Measurements from ENCODE around the gene SLC2A13.

SLC2A13 gene

DNA sequence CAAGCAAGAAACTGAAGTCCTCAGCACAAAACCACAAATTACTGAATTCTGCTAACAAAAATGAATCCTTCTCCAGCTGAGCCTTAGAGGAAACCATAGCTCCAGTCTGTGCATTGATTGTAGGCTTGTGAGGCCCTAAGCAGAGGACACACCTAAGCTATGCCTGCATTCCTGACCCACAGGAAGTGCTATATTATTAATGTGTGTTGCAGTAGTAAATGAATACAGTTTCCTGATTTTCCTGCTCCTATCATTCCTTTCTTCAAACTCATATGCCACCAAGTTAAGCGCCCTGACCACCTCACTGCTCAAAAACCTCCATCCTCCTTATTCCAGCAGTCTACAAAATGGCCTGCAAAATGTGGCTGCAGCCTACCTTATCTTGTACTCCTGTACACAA is 334.4 kb downstream of the SLC2A13 start:
- WGBS (ENCODE audit: extremely low coverage, insufficient coverage, insufficient read length) = no CpG with 5 or more reads among the region's 1 CpG
- no peak overlapping the region for H3K27ac ChIP-seq (ENCODE audit: low read depth, low read length)
- no peaks in the 10 kb centered on the region for H3K27me3 ChIP-seq (ENCODE audit: insufficient read depth, low read length)
- no peak overlapping the region for H4K91ac ChIP-seq (ENCODE audit: low read depth, low read length)
- no peak overlapping the region for H2AFZ ChIP-seq (ENCODE audit: insufficient read depth, low read length, poor library complexity)
- H3K23ac ChIP-seq (ENCODE audit: low read length) = no peak overlapping the region
- no peak overlapping the region for H4K12ac ChIP-seq (ENCODE audit: low read depth, low read length)
- H3K14ac ChIP-seq (ENCODE audit: low read length) = no peak overlapping the region
- no peak overlapping the region for H3K9ac ChIP-seq (ENCODE audit: low read length)
- no peak overlapping the region for H2AK5ac ChIP-seq (ENCODE audit: low read length)
- peak in 1 of 2 donors; percentile 27 for DNase-seq
- no peak overlapping the region for H2BK5ac ChIP-seq (ENCODE audit: low read depth, low read length, poor library complexity)
- no peak overlapping the region for H4K8ac ChIP-seq (ENCODE audit: low read depth, low read length)
- no peaks in the 10 kb centered on the region for H3K4me1 ChIP-seq (ENCODE audit: control insufficient read depth in 1 of 2, insufficient read depth in 2 of 2, low read length in 2 of 2)
- no peak overlapping the region for H3K18ac ChIP-seq (ENCODE audit: low read length)
- no peak overlapping the region for H3K4me3 ChIP-seq (ENCODE audit: low read depth, low read length)
- no peaks in the 10 kb centered on the region for H3K79me1 ChIP-seq (ENCODE audit: low read length)
- H3K4me2 ChIP-seq (ENCODE audit: low read length) = no peak overlapping the region
- no peaks in the 10 kb centered on the region for H3K36me3 ChIP-seq (ENCODE audit: control insufficient read depth in 1 of 2, insufficient read depth in 2 of 2, low read length in 2 of 2)
- no peaks in the 10 kb centered on the region for H3K79me2 ChIP-seq (ENCODE audit: control insufficient read depth, insufficient read depth, low read length, poor library complexity)
- H3K4ac ChIP-seq (ENCODE audit: low read depth, low read length) = no peak overlapping the region
- H2BK12ac ChIP-seq (ENCODE audit: low read length) = no peak overlapping the region
- no peak overlapping the region for H2BK120ac ChIP-seq (ENCODE audit: insufficient read depth, low read length, poor library complexity)
- H3K9me3 ChIP-seq (ENCODE audit: insufficient read depth, low read depth, low read length) = no peaks in the 10 kb centered on the region

DNA sequence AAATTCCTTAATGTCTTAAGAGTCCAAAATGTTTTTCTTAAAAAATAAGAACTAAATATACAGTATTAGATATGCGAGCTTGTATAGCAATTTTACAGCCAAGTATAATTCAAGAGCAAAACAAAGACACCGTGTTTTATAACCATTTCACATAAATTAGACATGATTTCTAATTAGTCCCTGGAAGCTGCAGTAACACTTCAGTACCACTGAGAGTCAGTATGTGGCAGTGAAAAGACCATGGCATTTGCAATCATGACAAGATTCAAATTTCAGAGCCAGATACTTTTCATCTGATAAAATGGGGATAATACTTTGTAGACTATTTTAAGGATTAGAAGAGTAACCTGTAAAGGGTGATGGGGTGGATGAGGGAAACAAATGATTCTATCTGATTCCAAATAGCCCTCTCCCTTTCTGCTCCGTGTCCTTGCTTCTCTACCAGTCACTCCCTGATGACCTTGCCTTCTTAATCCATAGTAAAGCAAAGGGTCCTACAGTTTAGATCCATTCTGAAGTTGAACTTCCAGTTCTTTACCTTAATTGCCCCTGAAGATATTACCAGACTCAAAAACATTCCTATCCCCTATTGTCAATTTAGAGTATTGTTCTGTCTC is 340.8 kb downstream of the SLC2A13 start:
- H2BK12ac ChIP-seq (ENCODE audit: low read length) = no peak overlapping the region
- H3K18ac ChIP-seq (ENCODE audit: low read length) = no peak overlapping the region
- H3K9ac ChIP-seq (ENCODE audit: low read length) = no peak overlapping the region
- no peak overlapping the region for H3K14ac ChIP-seq (ENCODE audit: low read length)
- H3K4me2 ChIP-seq (ENCODE audit: low read length) = no peak overlapping the region
- H2AK5ac ChIP-seq (ENCODE audit: low read length) = no peak overlapping the region
- H2AFZ ChIP-seq (ENCODE audit: insufficient read depth, low read length, poor library complexity) = no peak overlapping the region
- peak in 1 of 2 donors; percentile 57 for DNase-seq
- no peaks in the 10 kb centered on the region for H3K27me3 ChIP-seq (ENCODE audit: insufficient read depth, low read length)
- peaks cover 2 to 4% of the 10 kb centered on the region in 2 experiments for H3K4me1 ChIP-seq (ENCODE audit: control insufficient read depth in 1 of 2, insufficient read depth in 2 of 2, low read length in 2 of 2)
- H3K36me3 ChIP-seq (ENCODE audit: control insufficient read depth in 1 of 2, insufficient read depth in 2 of 2, low read length in 2 of 2) = no peaks in the 10 kb centered on the region
- no peak overlapping the region for H3K4ac ChIP-seq (ENCODE audit: low read depth, low read length)
- no peak overlapping the region for H3K4me3 ChIP-seq (ENCODE audit: low read depth, low read length)
- no peaks in the 10 kb centered on the region for H3K79me2 ChIP-seq (ENCODE audit: control insufficient read depth, insufficient read depth, low read length, poor library complexity)
- WGBS (ENCODE audit: extremely low coverage, insufficient coverage, insufficient read length) = no CpG with 5 or more reads among the region's 3 CpGs
- peaks cover 2% of the 10 kb centered on the region for H3K79me1 ChIP-seq (ENCODE audit: low read length)
- no peak overlapping the region for H4K8ac ChIP-seq (ENCODE audit: low read depth, low read length)
- no peak overlapping the region for H4K12ac ChIP-seq (ENCODE audit: low read depth, low read length)
- no peak overlapping the region for H2BK120ac ChIP-seq (ENCODE audit: insufficient read depth, low read length, poor library complexity)
- no peak overlapping the region for H3K23ac ChIP-seq (ENCODE audit: low read length)
- no peaks in the 10 kb centered on the region for H3K9me3 ChIP-seq (ENCODE audit: insufficient read depth, low read depth, low read length)
- no peak overlapping the region for H4K91ac ChIP-seq (ENCODE audit: low read depth, low read length)
- H2BK5ac ChIP-seq (ENCODE audit: low read depth, low read length, poor library complexity) = no peak overlapping the region
- no peak overlapping the region for H3K27ac ChIP-seq (ENCODE audit: low read depth, low read length)

DNA sequence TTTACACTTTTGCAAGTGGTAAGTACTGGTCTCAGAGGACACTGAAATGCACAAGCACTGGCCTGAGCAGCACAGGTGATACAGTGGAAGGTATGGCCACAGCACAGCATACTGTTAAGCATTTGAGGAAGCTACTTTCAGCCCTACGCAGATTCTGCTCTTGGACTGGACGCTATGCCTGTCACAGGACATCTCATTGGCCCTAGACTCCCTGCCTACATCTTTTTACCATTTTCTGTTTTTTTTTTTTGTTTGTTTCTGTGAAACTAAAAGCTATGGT is 342.1 kb downstream of the SLC2A13 start:
- Histone ChIP-seq H3K27me3 (ENCODE audit: insufficient read depth, low read length) (no peaks in the 10 kb centered on the region), H2AFZ (ENCODE audit: insufficient read depth, low read length, poor library complexity) (no peak overlapping the region), H3K36me3 (ENCODE audit: control insufficient read depth in 1 of 2, insufficient read depth in 2 of 2, low read length in 2 of 2) (no peaks in the 10 kb centered on the region), H3K4me3 (ENCODE audit: low read depth, low read length) (no peak overlapping the region), H3K4me2 (ENCODE audit: low read length) (no peak overlapping the region), H3K23ac (ENCODE audit: low read length) (peak overlapping the region; percentile 60), H3K18ac (ENCODE audit: low read length) (no peak overlapping the region), H3K4me1 (ENCODE audit: control insufficient read depth in 1 of 2, insufficient read depth in 2 of 2, low read length in 2 of 2) (peaks cover 2 to 4% of the 10 kb centered on the region in 2 experiments), H2AK5ac (ENCODE audit: low read length) (no peak overlapping the region), H3K4ac (ENCODE audit: low read depth, low read length) (no peak overlapping the region), H3K9me3 (ENCODE audit: insufficient read depth, low read depth, low read length) (no peaks in the 10 kb centered on the region), H4K91ac (ENCODE audit: low read depth, low read length) (no peak overlapping the region), H4K12ac (ENCODE audit: low read depth, low read length) (no peak overlapping the region), H3K14ac (ENCODE audit: low read length) (no peak overlapping the region), H4K8ac (ENCODE audit: low read depth, low read length) (no peak overlapping the region), H2BK120ac (ENCODE audit: insufficient read depth, low read length, poor library complexity) (no peak overlapping the region), H3K79me1 (ENCODE audit: low read length) (peaks cover 2% of the 10 kb centered on the region), H3K27ac (ENCODE audit: low read depth, low read length) (no peak overlapping the region), H2BK5ac (ENCODE audit: low read depth, low read length, poor library complexity) (no peak overlapping the region), H3K79me2 (ENCODE audit: control insufficient read depth, insufficient read depth, low read length, poor library complexity) (no peaks in the 10 kb centered on the region), H2BK12ac (ENCODE audit: low read length) (peak overlapping the region; percentile 50), H3K9ac (ENCODE audit: low read length) (no peak overlapping the region)
- DNase-seq = no peak
- WGBS (ENCODE audit: extremely low coverage, insufficient coverage, insufficient read length) = no CpG with 5 or more reads among the region's 2 CpGs

DNA sequence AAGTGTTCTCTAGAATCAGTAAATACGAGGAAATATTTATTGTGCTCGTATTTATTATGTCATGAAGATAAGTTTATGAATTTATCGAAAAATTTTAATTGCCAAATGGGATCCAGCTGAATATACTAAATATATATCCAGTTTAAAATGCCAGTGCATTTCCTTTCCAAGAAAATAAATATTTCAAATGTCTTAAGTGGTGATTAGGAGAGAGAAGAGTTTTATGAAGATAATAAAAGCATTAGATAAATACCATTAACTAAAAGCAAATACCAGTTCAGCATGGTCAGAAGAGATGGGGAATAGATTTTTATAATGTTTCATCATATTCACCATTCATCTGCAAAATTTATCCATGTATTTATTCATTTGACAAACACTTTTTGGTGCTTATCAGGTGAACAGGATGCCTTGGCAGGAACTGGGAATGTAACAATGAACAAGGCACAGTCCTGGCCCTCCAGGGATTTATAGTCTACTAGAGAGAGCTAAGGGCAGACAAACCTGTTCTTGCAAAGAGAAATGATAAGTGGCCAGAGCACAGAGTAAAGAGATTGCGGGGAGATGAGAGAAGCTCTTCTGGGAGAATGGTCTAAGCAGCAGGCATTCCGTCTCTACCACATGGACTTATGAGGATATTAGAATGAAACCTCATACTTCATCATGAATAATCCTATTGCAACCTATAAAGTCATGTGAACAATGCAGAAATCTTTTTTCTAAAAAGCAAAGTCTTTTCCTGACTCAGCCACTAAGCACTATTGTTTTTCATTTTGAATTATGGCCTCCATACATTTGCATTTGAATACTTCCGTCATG is 342.6 kb downstream of the SLC2A13 start:
- H3K79me2 ChIP-seq (ENCODE audit: control insufficient read depth, insufficient read depth, low read length, poor library complexity) = no peaks in the 10 kb centered on the region
- peak in 1 of 2 donors; percentile 36 for DNase-seq
- no peak overlapping the region for H4K91ac ChIP-seq (ENCODE audit: low read depth, low read length)
- H3K18ac ChIP-seq (ENCODE audit: low read length) = no peak overlapping the region
- peak overlapping the region; percentile 50 for H2BK12ac ChIP-seq (ENCODE audit: low read length)
- H3K4me3 ChIP-seq (ENCODE audit: low read depth, low read length) = no peak overlapping the region
- H3K27ac ChIP-seq (ENCODE audit: low read depth, low read length) = no peak overlapping the region
- H4K12ac ChIP-seq (ENCODE audit: low read depth, low read length) = no peak overlapping the region
- no peaks in the 10 kb centered on the region for H3K27me3 ChIP-seq (ENCODE audit: insufficient read depth, low read length)
- no peak overlapping the region for H2BK120ac ChIP-seq (ENCODE audit: insufficient read depth, low read length, poor library complexity)
- no peak overlapping the region for H3K4ac ChIP-seq (ENCODE audit: low read depth, low read length)
- H3K79me1 ChIP-seq (ENCODE audit: low read length) = peaks cover 2% of the 10 kb centered on the region
- no peak overlapping the region for H2AK5ac ChIP-seq (ENCODE audit: low read length)
- no peak overlapping the region for H2BK5ac ChIP-seq (ENCODE audit: low read depth, low read length, poor library complexity)
- H2AFZ ChIP-seq (ENCODE audit: insufficient read depth, low read length, poor library complexity) = no peak overlapping the region
- no peak overlapping the region for H3K14ac ChIP-seq (ENCODE audit: low read length)
- H3K23ac ChIP-seq (ENCODE audit: low read length) = no peak overlapping the region
- no peaks in the 10 kb centered on the region for H3K36me3 ChIP-seq (ENCODE audit: control insufficient read depth in 1 of 2, insufficient read depth in 2 of 2, low read length in 2 of 2)
- no peak overlapping the region for H3K9ac ChIP-seq (ENCODE audit: low read length)
- WGBS (ENCODE audit: extremely low coverage, insufficient coverage, insufficient read length) = 100% methylated on average over 3 of the region's 6 CpGs
- no peak overlapping the region for H4K8ac ChIP-seq (ENCODE audit: low read depth, low read length)
- no peaks in the 10 kb centered on the region for H3K9me3 ChIP-seq (ENCODE audit: insufficient read depth, low read depth, low read length)
- peaks cover 2 to 4% of the 10 kb centered on the region in 2 experiments for H3K4me1 ChIP-seq (ENCODE audit: control insufficient read depth in 1 of 2, insufficient read depth in 2 of 2, low read length in 2 of 2)
- no peak overlapping the region for H3K4me2 ChIP-seq (ENCODE audit: low read length)
